Skeletal muscle tissue (tissue), 4 donors: Measurements from ENCODE around the gene RFTN1. TPM values are rescaled to one million over a fixed set of nuclear protein-coding genes. Genes with fewer than 3 reads are reported as not detected.

Experiments used
- H3K27ac ChIP-seq: one replicate; pipeline ENCODE4 v1.7.0; 2013; ENCODE audit warnings: mild to moderate bottlenecking, low read depth, low read length, inconsistent platforms
- H3K27me3 ChIP-seq, 3 donors: one replicate each; pipeline ENCODE4 v1.7.0; 2013; ENCODE audit warnings: low read length in 3 of 3; ENCODE audit not compliant: control insufficient read depth in 3 of 3, insufficient read depth in 3 of 3
- H3K36me3 ChIP-seq, 3 donors: one replicate each; pipeline ENCODE4 v1.7.0; 2013; ENCODE audit warnings: low read length in 3 of 3; ENCODE audit not compliant: control insufficient read depth in 3 of 3, insufficient read depth in 3 of 3
- H3K4me1 ChIP-seq, 3 donors: one replicate each; pipeline ENCODE4 v1.7.0; 2013; ENCODE audit warnings: low read length in 3 of 3, mild to moderate bottlenecking in 3 of 3; ENCODE audit not compliant: control insufficient read depth in 3 of 3, insufficient read depth in 3 of 3
- H3K4me3 ChIP-seq, 3 donors: one replicate each; pipeline ENCODE4 v1.7.0; 2013; ENCODE audit warnings: low read length in 3 of 3
- H3K9ac ChIP-seq, 3 donors: one replicate each; pipeline ENCODE4 v1.7.0; 2013; ENCODE audit warnings: low read length in 3 of 3, mild to moderate bottlenecking in 3 of 3, moderate library complexity in 2 of 3, low read depth in 1 of 3
- H3K9me3 ChIP-seq, 3 donors: one replicate each; pipeline ENCODE4 v1.7.0; 2013; ENCODE audit warnings: low read length in 3 of 3; ENCODE audit not compliant: control insufficient read depth in 3 of 3
- total RNA-seq: library from RNA; depleted of rRNA; stranded (reverse); fragments of >200 nt; gene quantifications from one replicate; pipeline ENCODE4 v1.2.3, GENCODE V29; 2014
- donor health status: Osteomylitis.

RFTN1 gene
- total RNA-seq, 1 donor from 2014 or later, result 15.7 TPM

- Histone ChIP-seq H3K4me1 (peaks cover 0 to 8% (median 3%) of the 10 kb centered on the region in 3 donors), H3K9ac (no peak overlapping the region), H3K27me3 (no peaks in the 10 kb centered on the region), H3K4me3 (no peak overlapping the region), H3K36me3 (peaks cover 8 to 12% (median 10%) of the 10 kb centered on the region in 3 donors), H3K27ac (no peak overlapping the region), H3K9me3 (peaks cover 0 to 4% (median 3%) of the 10 kb centered on the region in 3 donors)
Observed at GRCh38 chr3:16332904-16333426, 180.5 kb downstream of the RFTN1 start.

DNA sequence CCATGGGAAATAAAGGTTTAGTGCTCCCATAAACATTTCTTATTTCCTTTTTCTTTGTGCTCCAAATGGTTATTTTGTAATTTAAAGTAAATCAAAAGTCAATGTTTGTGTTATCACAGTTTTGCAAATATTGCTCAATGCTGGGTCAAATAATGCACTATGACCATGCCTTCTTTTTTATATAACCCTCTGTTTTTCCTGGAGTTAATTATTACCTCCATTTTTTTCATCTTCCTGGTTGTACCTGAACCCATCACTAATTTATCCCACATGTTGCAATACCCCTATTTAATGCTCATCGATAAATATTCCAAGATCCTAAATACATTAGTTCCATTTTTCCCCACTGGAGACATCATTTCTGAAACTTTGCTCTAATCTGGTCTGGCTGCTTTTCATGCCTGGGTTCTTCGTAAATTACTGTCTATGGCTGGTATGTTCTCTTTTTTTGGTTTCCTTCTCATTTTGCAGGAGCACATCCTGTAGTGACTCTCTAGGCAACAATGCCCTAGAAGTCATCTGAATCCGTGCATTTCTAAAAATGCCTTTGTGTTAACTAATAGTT lies 182.1 kb downstream of the RFTN1 start:
- no peak overlapping the region for H3K27ac ChIP-seq
- H3K4me1 ChIP-seq, result peaks cover 0 to 8% (median 3%) of the 10 kb centered on the region in 3 donors
- H3K9ac ChIP-seq, result no peak overlapping the region
- no peaks in the 10 kb centered on the region for H3K27me3 ChIP-seq
- peaks cover 7 to 12% (median 7%) of the 10 kb centered on the region in 3 donors for H3K36me3 ChIP-seq
- peaks cover 0 to 4% (median 3%) of the 10 kb centered on the region in 3 donors for H3K9me3 ChIP-seq
- H3K4me3 ChIP-seq, result no peak overlapping the region

DNA sequence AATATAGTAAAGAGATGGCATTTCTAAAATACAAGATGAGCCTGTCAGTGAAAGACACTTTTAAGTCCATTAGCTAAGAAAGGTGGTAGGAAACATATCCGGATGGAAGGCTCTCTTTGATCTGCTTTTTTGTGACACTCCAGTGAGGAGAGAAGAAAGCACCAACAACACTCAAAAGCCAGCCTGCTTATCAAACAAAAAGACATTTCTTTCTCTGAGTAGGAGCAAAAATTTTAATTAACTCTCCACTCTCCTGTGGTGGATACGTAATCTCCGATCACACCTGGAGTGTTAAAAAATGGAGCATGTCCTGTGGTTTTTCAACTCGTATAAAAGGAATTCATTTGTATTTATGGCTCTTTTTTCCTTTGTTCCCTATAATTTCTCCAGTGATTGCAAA lies 183.1 kb downstream of the RFTN1 start:
- no peaks in the 10 kb centered on the region for H3K27me3 ChIP-seq
- H3K9ac ChIP-seq, result no peak overlapping the region
- H3K36me3 ChIP-seq, result peaks cover 10 to 17% (median 13%) of the 10 kb centered on the region in 3 donors
- peaks cover 0 to 8% (median 3%) of the 10 kb centered on the region in 3 donors for H3K4me1 ChIP-seq
- peaks cover 0 to 4% (median 3%) of the 10 kb centered on the region in 3 donors for H3K9me3 ChIP-seq
- H3K4me3 ChIP-seq, result no peak overlapping the region
- H3K27ac ChIP-seq, result no peak overlapping the region

GRCh38 chr3:16329826-16330129 lies 183.7 kb downstream of the RFTN1 start:
- no peak overlapping the region for H3K27ac ChIP-seq
- H3K4me3 ChIP-seq, result no peak overlapping the region
- H3K9me3 ChIP-seq, result peaks cover 0 to 3% (median 2%) of the 10 kb centered on the region in 3 donors
- H3K27me3 ChIP-seq, result no peaks in the 10 kb centered on the region
- H3K4me1 ChIP-seq, result peaks cover 0 to 8% (median 3%) of the 10 kb centered on the region in 3 donors
- peaks cover 14 to 16% (median 15%) of the 10 kb centered on the region in 3 donors for H3K36me3 ChIP-seq
- no peak overlapping the region for H3K9ac ChIP-seq

DNA sequence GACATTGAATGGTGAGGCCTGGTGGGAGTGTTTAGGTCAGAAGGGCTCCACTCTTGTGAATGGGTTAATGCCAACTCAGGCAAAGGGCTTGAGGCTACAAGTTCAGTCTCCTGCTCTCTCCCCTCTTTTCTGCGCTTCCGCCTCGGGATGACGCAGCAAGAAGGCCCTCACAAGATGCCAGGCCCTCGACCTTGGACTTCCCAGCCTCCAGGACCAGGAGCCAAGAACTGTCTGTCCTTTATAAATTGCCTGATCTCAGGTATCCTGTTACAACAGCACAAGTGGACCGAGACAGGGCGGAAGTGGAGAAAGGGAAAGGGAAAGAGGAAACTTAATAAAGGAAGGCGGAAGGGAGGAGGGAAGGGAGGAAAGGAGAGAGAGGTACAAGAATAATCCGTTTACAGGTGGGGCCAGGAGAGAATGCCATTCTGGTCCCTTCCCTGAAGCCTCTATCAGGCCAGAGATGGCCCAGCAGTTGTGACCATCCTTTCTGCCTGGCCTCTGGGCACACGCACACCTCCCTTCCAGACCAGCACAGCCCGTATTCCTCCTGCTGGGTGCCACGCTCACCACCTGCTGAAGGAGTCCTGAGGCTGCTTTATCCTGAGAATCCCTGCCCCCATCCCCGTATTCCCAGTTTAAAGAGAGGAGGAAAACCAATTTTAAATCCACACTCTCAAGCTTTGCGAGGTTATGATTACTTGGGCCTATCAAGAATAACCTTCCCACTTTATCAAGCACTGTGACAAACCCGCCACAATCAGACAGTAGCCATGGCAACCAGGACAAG lies 184.3 kb downstream of the RFTN1 start:
- H3K9me3 ChIP-seq, result no peaks in the 10 kb centered on the region
- peaks cover 0 to 8% (median 3%) of the 10 kb centered on the region in 3 donors for H3K4me1 ChIP-seq
- H3K36me3 ChIP-seq, result peaks cover 11 to 14% (median 13%) of the 10 kb centered on the region in 3 donors
- H3K27me3 ChIP-seq, result no peaks in the 10 kb centered on the region
- no peak overlapping the region for H3K4me3 ChIP-seq
- H3K9ac ChIP-seq, result no peak overlapping the region
- H3K27ac ChIP-seq, result no peak overlapping the region

- no peak overlapping the region for H3K4me3 ChIP-seq
- H3K4me1 ChIP-seq, result peaks cover 0 to 8% (median 3%) of the 10 kb centered on the region in 3 donors
- H3K27me3 ChIP-seq, result no peaks in the 10 kb centered on the region
- no peak overlapping the region for H3K27ac ChIP-seq
- H3K36me3 ChIP-seq, result peaks cover 18 to 21% (median 20%) of the 10 kb centered on the region in 3 donors
- no peaks in the 10 kb centered on the region for H3K9me3 ChIP-seq
- H3K9ac ChIP-seq, result no peak overlapping the region
Observed at GRCh38 chr3:16328124-16328523, 185.4 kb downstream of the RFTN1 start.

DNA sequence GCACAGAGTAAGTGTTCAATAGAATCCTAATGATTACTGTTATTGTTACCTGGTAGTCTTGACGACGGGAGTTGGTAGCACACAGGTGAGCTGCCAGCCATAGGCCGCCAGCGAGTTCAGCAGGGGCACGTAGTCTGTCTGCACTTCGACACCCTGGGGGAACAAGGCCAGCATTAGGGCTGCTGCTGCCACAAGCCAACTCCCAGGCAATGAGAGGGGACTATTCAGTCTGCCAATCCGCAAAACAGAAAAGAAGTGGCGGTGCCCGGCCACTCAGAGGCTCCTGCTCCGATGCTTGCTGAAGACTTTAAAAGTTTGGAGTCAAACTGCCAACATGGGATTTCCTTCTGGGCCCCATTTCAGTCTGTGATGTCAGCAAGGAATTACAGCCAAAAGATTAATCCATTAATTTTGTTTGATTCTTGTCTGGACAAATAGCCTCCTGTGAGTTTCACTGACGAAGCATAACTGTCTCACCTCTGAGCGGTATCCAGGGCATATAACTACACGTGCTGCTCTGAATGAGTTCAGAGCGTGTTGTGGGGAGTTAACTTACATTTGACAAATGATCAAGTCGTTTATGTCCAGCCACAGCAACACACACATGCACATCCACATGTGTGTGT lies 186.7 kb downstream of the RFTN1 start:
- H3K27me3 ChIP-seq, result no peaks in the 10 kb centered on the region

GRCh38 chr3:16325850-16326249 lies 187.6 kb downstream of the RFTN1 start:
- no peak overlapping the region for H3K9ac ChIP-seq
- H3K27ac ChIP-seq, result no peak overlapping the region
- H3K4me1 ChIP-seq, result peaks cover 0 to 22% (median 3%) of the 10 kb centered on the region in 3 donors
- H3K9me3 ChIP-seq, result no peaks in the 10 kb centered on the region
- H3K27me3 ChIP-seq, result no peaks in the 10 kb centered on the region
- H3K4me3 ChIP-seq, result no peak overlapping the region
- peaks cover 29 to 37% (median 36%) of the 10 kb centered on the region in 3 donors for H3K36me3 ChIP-seq

More for the DNA sequence above, 186.7 kb downstream of the RFTN1 start:
- Histone ChIP-seq H3K4me1 (peaks cover 0 to 14% (median 3%) of the 10 kb centered on the region in 3 donors), H3K27ac (no peak overlapping the region), H3K4me3 (no peak overlapping the region), H3K9me3 (no peaks in the 10 kb centered on the region), H3K9ac (no peak overlapping the region), H3K36me3 (peaks cover 29% of the 10 kb centered on the region in 3 donors)

DNA sequence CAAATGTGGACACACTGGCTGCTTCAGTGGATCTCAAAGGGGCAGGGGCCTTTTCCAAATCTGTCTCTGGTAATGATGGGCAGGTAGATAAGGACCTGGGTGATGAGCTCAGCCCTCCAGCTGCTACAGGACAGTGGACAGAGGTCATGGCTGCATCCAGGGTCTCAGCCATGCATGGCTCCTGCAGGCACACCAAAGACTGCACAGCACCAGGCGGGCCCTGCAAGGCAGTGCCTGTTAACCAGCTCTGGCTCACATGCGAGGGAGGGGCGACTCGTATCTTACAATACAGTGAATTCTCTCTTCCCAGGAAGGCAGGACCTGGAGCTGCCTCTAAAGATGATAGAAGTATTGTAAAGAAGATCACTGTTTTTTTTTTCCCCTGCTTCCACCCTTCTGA lies 189.8 kb downstream of the RFTN1 start:
- peaks cover 29 to 47% (median 40%) of the 10 kb centered on the region in 3 donors for H3K36me3 ChIP-seq
- no peak overlapping the region for H3K4me3 ChIP-seq
- no peaks in the 10 kb centered on the region for H3K9me3 ChIP-seq
- H3K27ac ChIP-seq, result no peak overlapping the region
- H3K9ac ChIP-seq, result no peak overlapping the region
- no peaks in the 10 kb centered on the region for H3K27me3 ChIP-seq
- H3K4me1 ChIP-seq, result peaks cover 0 to 14% (median 0%) of the 10 kb centered on the region in 3 donors
